D721Med (cell line): Measurements from ENCODE around the gene CCDC141.

ENCODE experiments used
- DNase-seq: peaks from one replicate; pipeline ENCODE4 v3.0.0; 2011; ENCODE audit warnings: low spot score; ENCODE audit not compliant: insufficient read length
- FAIRE-seq: peaks from 2 replicates; lab custom pipeline; 2011; peaks lifted over from hg19 to GRCh38; lab: Jason Lieb, UNC
- CTCF ChIP-seq: IDR thresholded peaks from 2 replicates; pipeline ENCODE4 v1.5.1; 2012; ENCODE audit warnings: mild to moderate bottlenecking, control low read depth; ENCODE audit not compliant: insufficient read depth; ENCODE audit errors: missing control alignments

Gene CCDC141

GRCh38 chr2:178827739-178828485 lies 222.0 kb downstream of the CCDC141 start:
- no peak for TF ChIP-seq CTCF
- DNase-seq (no peak), FAIRE-seq (no peak)

- no peak for DNase-seq
- no peak for FAIRE-seq
- TF ChIP-seq CTCF = no peak
These were observed 222.8 kb downstream of the CCDC141 start for GRCh38 chr2:178827111-178827510.

GRCh38 chr2:178825183-178825582 lies 224.8 kb downstream of the CCDC141 start:
- no peak for TF ChIP-seq CTCF

GRCh38 chr2:178824181-178824580 lies 225.8 kb downstream of the CCDC141 start:
- TF ChIP-seq CTCF = no peak
- DNase-seq (no peak), FAIRE-seq (no peak)

More at GRCh38 chr2:178825183-178825582, 224.8 kb downstream of the CCDC141 start:
- FAIRE-seq = no peak
- no peak for DNase-seq

- no peak for FAIRE-seq
- DNase-seq = no peak
These were observed 229.9 kb downstream of the CCDC141 start for GRCh38 chr2:178819992-178820391.

GRCh38 chr2:178819147-178819875 lies 230.6 kb downstream of the CCDC141 start:
- DNase-seq (no peak), FAIRE-seq (no peak)
- TF ChIP-seq CTCF = no peak

More at GRCh38 chr2:178819992-178820391, 229.9 kb downstream of the CCDC141 start:
- TF ChIP-seq CTCF = no peak
